Ascending aorta (tissue), 2 donors: ENCODE data around the gene GAD1. TPM values are rescaled to one million over a fixed set of nuclear protein-coding genes. Genes with fewer than 3 reads are reported as not detected.

Source experiments
- DNase-seq, 2 donors: peaks; one replicate each; pipeline ENCODE4 v3.0.0-alpha.2; 2019; ENCODE audit warnings: low spot score in 2 of 2
- H3K27ac ChIP-seq, 2 donors: fragments of 200-600 bp; sonication (generic); one replicate each; pipeline ENCODE4 v1.5.1; 2016 to 2017; ENCODE audit warnings: mild to moderate bottlenecking in 1 of 2
- H3K27me3 ChIP-seq: fragments of 200-600 bp; sonication (generic); one replicate; pipeline ENCODE4 v1.5.1; 2017
- H3K36me3 ChIP-seq, 2 donors: fragments of 200-600 bp; sonication (generic); one replicate each; pipeline ENCODE4 v1.5.1; 2016
- H3K4me1 ChIP-seq, 2 donors: fragments of 200-600 bp; sonication (generic); one replicate each; pipeline ENCODE4 v1.5.1; 2016 to 2017; ENCODE audit warnings: mild to moderate bottlenecking in 1 of 2
- H3K4me3 ChIP-seq, 2 donors: fragments of 200-600 bp; sonication (generic); one replicate each; pipeline ENCODE4 v1.5.1; 2016 to 2017; ENCODE audit warnings: mild to moderate bottlenecking in 1 of 2
- H3K9me3 ChIP-seq, 2 donors: fragments of 200-600 bp; sonication (generic); one replicate each; pipeline ENCODE4 v1.5.1; 2016
- intact Hi-C: fragments of 100-400 bp; cut with DNase I; formaldehyde crosslinking; loops from one replicate; pipeline ENCODE4 v1.15.1; 2023
- total RNA-seq: library from RNA; depleted of rRNA; stranded (reverse); fragments of >200 nt; gene quantifications from one replicate; pipeline ENCODE4 v1.1.0, GENCODE V29; 2016
- TF ChIP-seq, protein P1 (sequence below), 3 experiments: fragments of 200-600 bp in 2 of 3; fragments of 450-650 bp in 1 of 3; sonication (generic) in 2 of 3; IDR thresholded peaks; one replicate each; pipeline ENCODE4 v1.5.1; 2016 to 2019; ENCODE audit warnings: antibody characterized with exemption in 3 of 3, mild to moderate bottlenecking in 1 of 3, moderate library complexity in 1 of 3

The GAD1 gene
- total RNA-seq, 1 donor from 2014 or later, result 0.96 TPM

- intact Hi-C loops, result no loop called here
- TF ChIP-seq, protein P1, sequence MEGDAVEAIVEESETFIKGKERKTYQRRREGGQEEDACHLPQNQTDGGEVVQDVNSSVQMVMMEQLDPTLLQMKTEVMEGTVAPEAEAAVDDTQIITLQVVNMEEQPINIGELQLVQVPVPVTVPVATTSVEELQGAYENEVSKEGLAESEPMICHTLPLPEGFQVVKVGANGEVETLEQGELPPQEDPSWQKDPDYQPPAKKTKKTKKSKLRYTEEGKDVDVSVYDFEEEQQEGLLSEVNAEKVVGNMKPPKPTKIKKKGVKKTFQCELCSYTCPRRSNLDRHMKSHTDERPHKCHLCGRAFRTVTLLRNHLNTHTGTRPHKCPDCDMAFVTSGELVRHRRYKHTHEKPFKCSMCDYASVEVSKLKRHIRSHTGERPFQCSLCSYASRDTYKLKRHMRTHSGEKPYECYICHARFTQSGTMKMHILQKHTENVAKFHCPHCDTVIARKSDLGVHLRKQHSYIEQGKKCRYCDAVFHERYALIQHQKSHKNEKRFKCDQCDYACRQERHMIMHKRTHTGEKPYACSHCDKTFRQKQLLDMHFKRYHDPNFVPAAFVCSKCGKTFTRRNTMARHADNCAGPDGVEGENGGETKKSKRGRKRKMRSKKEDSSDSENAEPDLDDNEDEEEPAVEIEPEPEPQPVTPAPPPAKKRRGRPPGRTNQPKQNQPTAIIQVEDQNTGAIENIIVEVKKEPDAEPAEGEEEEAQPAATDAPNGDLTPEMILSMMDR (IDR thresholded peaks at IDR 0.05), result no peak
- no peak overlapping the region for H3K27ac ChIP-seq
- H3K9me3 ChIP-seq, result no peaks in the 10 kb centered on the region
- no peaks in the 10 kb centered on the region for H3K27me3 ChIP-seq
- no peaks in the 10 kb centered on the region for H3K4me1 ChIP-seq
- H3K36me3 ChIP-seq, result no peaks in the 10 kb centered on the region
- no peak for DNase-seq
- H3K4me3 ChIP-seq, result no peak overlapping the region
Observed at GRCh38 chr2:170887896-170888295, 71.2 kb downstream of the GAD1 start.

DNA sequence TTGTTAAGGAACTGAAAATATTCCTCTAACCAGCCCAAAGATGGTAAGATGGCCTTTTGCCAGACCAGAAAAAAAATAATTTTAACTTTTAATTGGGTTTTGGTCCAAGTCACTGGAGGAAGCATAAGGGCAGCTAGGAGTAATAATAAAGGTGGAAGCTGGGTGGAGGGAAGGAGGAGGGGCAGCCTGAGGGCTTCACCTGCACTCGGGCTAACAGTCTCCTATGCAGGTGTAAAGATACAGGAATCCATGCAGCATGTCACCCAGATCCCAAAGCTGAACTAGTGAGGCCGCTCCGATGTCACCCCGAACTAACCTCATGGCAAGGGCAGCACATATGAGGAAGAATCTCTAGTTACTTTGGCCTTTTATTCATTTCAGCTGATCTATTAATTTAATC is 75.2 kb downstream of the GAD1 start:
- Histone ChIP-seq H3K9me3 (no peaks in the 10 kb centered on the region), H3K4me3 (no peak overlapping the region), H3K27ac (no peak overlapping the region), H3K36me3 (no peaks in the 10 kb centered on the region), H3K4me1 (no peaks in the 10 kb centered on the region), H3K27me3 (no peaks in the 10 kb centered on the region)
- TF ChIP-seq, protein P1 (IDR thresholded peaks at IDR 0.05), result no peak
- intact Hi-C loops, result no loop called here
- no peak for DNase-seq

DNA sequence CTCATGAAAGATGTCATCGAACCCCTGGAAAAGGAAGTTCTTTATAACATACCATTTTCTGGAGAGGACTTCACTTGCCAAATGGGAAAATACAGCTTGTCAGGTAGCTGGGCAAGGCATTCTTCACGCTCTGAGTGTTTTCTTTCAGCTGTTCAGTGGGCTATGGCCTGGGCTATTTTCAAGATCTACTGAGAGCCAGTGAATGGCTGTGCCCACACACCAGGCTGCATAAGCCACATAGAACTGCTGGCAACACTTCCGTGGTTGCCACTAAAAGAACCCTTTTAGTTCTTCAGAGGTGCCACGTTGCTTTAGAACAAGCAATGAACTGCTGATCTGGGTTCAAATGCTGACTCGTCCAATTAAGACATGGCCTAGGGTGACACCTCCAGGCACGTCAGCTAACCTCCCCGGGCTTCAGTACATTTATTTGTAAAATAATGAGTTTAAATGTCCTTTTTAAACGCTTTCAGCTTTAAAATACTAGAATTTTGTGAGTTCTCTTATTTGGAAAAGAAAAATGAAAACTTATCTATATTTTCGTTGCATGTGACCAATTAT is 75.8 kb downstream of the GAD1 start:
- no peak overlapping the region for H3K4me3 ChIP-seq
- H3K27me3 ChIP-seq, result no peaks in the 10 kb centered on the region
- no peaks in the 10 kb centered on the region for H3K9me3 ChIP-seq
- DNase-seq, result no peak
- no peaks in the 10 kb centered on the region for H3K36me3 ChIP-seq
- intact Hi-C loops, result no loop called here
- H3K27ac ChIP-seq, result no peak overlapping the region
- no peaks in the 10 kb centered on the region for H3K4me1 ChIP-seq
- TF ChIP-seq, protein P1 (IDR thresholded peaks at IDR 0.05), result no peak

DNA sequence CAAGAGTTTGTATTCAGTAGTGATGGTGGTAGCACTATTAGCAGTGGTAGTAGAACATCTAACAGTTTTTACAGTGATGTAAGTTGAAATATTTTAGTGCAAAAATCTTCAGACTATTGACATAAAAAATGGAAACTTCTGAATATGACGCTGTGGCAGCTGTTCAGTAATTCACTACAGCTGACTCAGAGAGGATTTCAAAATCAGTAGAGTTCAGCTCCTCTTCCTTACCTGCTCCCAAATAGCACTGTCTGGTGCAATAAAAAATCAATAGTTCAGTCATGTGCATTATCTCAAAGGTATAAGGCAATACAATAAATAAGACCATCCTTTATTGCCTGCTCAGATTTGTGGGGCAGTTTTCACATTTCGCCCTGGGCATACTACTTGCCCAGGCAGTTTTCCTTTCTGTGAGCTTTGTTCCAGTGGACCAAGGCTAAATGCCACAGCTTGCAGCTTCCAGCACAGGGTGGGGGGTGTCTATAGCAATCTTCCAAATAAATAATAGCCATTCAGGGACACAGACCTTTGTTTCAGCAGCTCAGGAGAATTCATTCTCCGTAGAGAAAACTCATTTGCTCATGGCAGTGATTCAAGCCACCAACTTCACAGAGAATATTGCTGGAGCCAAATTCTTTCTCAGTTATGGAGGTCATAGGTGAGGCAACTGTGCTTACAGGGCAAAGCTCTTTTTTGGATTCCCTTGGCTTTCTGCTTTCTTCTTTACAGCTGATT is 78.5 kb downstream of the GAD1 start:
- no peak for DNase-seq
- Histone ChIP-seq H3K9me3 (no peaks in the 10 kb centered on the region), H3K4me1 (no peaks in the 10 kb centered on the region), H3K36me3 (no peaks in the 10 kb centered on the region), H3K4me3 (no peak overlapping the region), H3K27ac (no peak overlapping the region), H3K27me3 (no peaks in the 10 kb centered on the region)
- intact Hi-C loops, result no loop called here
- TF ChIP-seq, protein P1 (IDR thresholded peaks at IDR 0.05), result no peak

- TF ChIP-seq, protein P1 (IDR thresholded peaks at IDR 0.05), result no peak
- Histone ChIP-seq H3K9me3 (no peaks in the 10 kb centered on the region), H3K4me1 (no peaks in the 10 kb centered on the region), H3K4me3 (no peak overlapping the region), H3K36me3 (no peaks in the 10 kb centered on the region), H3K27me3 (no peaks in the 10 kb centered on the region), H3K27ac (no peak overlapping the region)
- intact Hi-C loops, result no loop called here
- no peak for DNase-seq
Observed at GRCh38 chr2:170896622-170897021, 79.9 kb downstream of the GAD1 start.
